Stimulated activated CD4-positive, alpha-beta T cell treated with anti-CD3 and anti-CD28 coated beads, Interleukin-4, amount 100 ng/mL, for 4 hours (primary cell): ENCODE measurements around the gene TXNRD3.
"Not testable (repeated sequence)": the region's sequence is repeated elsewhere in the genome, so short reads cannot be mapped to it uniquely, and the experiment has no call there.

ENCODE experiments used
- DNase-seq, 2 experiments: peaks; one replicate each; pipeline ENCODE4 v3.0.0-alpha.2; 2020

Gene TXNRD3

GRCh38 chr3:126638790-126639189 lies 16.1 kb downstream of the TXNRD3 start:
- no peak for DNase-seq

DNA sequence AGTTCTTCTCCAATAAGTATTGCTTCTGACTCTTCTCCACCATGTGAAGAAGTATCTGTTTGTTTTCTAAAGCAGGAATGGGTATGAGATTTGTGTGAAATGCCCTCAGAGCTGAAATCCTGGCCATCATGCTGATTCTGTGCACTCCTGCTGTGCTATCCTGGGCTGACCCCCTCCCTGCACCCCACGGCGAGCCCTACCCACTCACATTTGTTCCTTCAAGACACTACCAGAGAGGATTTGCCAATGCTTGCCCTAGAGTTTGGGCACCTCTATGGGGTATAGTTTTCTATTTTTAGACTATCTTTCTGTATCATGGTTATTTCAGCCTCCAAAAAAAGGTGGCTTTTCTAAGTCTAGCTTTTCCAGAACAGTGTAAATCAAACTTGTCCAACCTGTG lies 18.5 kb downstream of the TXNRD3 start:
- DNase-seq: no peak

DNA sequence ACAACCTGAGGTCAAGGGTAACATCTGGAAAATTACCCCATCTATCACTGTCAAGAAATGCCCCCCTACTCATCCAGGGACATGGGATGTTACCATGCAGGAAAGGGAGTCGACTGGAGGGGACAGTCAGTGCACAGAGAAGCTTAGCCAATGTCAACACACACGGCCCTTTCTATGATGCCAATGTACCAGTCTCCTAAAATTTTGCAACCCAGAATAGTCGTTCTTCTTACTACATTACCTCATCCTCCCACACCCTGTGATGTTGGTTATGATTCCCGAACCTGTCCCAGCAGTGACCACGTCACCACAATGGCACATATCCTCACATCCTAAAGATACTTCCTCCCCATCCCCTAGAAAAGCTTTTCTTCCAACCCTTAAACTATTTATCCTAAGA lies 20.1 kb downstream of the TXNRD3 start:
- DNase-seq: no peak

- no peak for DNase-seq
Observed at GRCh38 chr3:126630020-126630419, 24.9 kb downstream of the TXNRD3 start.

DNA sequence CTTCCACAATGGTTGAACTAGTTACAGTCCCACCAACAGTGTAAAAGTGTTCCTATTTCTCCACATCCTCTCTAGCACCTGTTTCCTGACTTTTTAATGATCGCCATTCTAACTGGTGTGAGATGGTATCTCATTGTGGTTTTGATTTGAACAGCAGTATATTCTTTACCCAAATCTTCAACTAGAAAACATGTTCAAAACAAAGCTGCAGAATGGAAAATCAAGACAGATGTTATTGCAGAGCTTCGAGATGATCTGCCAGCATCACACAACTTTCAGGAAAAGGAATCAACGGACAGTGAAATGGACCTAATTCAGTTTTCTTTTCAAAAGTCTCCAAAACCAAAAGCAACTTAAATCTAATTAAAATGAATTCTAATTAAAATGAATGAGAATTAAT lies 29.2 kb downstream of the TXNRD3 start:
- DNase-seq: not testable (repeated sequence)

- DNase-seq: no peak
Observed at GRCh38 chr3:126622694-126623093, 32.2 kb downstream of the TXNRD3 start.

DNA sequence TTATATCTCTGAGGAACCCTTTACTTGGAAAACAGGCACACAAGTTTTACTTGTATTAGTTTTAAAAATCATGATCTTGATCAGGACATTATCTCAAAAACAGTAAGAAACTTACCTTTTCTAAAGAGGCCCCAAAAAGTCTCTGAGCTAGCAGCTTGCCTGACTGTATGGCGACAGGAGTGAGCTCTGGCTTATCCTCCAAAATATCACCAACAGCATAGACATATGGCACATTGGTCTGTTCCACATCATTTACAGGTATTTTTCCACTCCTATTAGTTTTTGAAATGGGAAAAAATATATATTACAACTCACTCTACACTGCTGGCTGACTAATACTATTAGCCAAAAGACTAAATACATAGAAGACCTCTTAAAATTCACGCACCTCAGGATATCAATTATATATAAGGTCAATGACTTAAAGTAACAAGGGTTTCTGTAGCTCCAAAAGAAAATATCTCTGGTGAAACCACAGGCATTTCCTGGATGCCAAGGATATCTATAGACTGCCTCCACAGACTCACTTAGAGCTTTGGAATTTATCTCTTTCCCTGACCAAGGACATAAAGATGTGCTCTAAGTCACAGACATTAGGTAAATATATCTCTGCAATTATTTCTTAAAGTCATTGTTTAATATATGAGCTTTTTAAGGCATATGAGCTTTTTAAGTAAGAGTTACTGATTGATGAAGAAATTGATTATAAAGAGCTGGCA lies 33.1 kb downstream of the TXNRD3 start:
- DNase-seq: no peak

GRCh38 chr3:126621171-126621570 lies 33.8 kb downstream of the TXNRD3 start:
- DNase-seq: no peak

GRCh38 chr3:126620738-126621137 lies 34.2 kb downstream of the TXNRD3 start:
- no peak for DNase-seq

DNA sequence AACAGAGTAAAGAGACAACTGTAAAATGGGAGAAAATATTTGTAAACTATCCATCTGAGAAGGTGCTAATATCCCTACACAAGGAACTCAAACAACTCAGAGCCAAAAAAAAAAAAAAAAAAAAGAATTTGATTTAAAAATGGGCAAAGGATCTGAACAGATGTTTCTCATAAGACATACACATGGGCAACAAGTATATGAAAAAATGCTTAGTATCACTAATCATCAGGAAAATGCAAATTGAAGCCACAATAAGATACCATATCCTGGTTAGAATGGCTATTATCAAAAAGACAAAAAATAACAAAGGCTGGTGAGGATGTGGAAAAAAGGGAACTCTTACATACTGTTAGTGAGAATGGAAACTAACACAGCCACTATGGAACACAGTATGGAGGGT lies 36.2 kb downstream of the TXNRD3 start:
- no peak for DNase-seq

DNA sequence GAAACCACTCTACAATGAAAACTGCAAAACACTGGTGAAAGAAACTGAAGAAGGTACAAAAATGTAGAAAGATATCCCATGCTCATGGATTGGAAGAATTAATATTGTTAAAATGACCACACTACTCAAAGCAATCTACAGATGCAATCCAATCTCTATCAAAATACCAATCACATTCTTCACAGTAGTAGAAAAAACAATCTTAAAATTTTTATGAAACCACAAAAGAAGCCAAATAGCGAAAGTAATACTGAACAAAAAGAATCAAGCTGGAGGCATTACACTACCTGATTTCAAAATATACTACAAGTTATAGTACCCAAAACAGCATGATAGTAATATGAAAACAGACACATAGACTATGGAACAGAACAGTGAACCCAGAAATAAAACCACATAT lies 36.9 kb downstream of the TXNRD3 start:
- no peak for DNase-seq

GRCh38 chr3:126617571-126617970 lies 37.4 kb downstream of the TXNRD3 start:
- DNase-seq: no peak

- DNase-seq: no peak
Observed at GRCh38 chr3:126616931-126617330, 38.0 kb downstream of the TXNRD3 start.

- DNase-seq: no peak
Observed at GRCh38 chr3:126613479-126614188, 41.3 kb downstream of the TXNRD3 start.

DNA sequence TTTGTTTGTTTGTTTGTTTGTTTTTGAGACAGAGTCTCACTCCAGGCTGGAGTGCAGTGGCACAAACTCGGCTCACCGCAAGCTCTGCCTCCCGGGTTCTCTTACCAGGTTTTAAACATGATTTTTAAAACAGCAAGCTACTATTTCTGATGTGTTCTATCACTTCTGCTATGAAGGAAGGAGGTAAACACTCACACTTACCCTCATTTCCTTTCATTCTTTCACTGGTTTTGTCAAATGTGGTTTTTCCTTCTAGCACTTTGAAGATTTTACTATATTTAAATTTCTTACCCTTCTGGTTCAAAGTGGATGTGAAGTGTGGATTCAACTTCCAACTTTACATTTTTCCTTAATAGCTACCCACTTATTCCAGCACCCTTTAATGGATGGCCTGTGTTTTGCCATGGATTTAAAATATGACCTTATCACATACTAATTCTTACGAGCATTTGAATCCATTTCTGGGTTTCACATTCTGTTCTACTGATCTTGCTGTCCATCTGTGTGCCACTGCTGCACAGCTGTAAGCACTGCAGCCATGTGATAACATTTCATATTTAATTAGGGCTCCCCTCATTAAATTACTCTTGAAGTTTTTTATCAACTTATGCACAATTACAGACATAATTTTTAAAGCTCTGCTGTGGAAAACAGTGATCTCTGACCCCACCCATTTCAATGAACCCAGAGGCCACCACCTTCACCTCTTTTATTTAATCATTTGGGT lies 42.3 kb downstream of the TXNRD3 start:
- DNase-seq: no peak

DNA sequence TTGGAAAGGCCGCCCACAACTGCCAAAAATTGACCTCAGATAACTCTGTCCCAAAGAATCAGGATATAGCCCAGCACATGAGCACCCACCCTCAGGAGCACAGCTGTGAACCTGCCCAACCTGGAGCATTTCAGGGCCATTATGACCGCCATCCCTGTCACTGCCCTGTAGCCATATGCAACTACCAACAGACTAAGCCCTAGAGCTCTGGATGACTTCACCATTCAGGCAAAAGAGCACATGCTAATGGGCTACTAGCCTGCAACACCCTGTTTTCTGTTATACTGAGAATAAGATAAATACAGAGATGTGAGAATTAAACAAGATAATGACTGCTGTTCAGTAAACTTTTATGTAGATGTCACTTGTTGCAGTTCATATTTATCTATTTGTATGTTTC lies 45.0 kb downstream of the TXNRD3 start:
- DNase-seq: no peak

DNA sequence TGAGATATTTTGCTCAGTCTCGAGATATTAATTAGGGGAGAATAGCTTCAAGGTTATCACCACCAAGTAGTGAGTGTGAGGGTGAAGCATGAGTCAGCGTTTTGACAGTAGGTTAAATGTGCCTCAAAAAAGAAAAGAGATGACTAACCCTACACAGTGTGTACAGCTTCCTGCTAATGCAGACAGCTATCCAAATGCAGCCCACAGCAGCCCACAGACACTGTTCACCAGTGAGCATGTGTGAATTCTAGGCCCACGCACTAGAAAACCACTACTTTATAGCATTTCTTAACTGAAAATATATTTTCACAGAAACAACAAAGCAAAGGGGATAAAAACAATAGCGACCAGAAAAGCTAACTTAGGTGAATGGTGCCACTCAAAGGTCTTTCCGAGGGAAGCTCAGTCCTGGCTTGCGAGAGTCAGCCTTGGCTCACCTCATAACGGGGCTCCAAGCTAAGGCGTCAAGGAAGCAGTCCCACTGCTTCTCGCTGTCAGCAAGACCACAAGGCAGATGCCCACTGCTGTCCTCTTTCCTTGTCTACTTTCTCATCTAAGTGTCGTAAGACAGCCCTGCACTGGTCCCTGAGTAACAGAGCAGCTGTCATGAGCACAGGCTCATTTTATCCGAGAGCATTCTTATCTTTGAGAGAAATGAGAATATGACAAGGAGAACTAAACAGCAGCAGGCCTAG lies 47.6 kb downstream of the TXNRD3 start:
- DNase-seq: peak in 1 of 2 experiments; percentile 14

GRCh38 chr3:126606001-126606400 lies 48.9 kb downstream of the TXNRD3 start:
- DNase-seq: no peak

DNA sequence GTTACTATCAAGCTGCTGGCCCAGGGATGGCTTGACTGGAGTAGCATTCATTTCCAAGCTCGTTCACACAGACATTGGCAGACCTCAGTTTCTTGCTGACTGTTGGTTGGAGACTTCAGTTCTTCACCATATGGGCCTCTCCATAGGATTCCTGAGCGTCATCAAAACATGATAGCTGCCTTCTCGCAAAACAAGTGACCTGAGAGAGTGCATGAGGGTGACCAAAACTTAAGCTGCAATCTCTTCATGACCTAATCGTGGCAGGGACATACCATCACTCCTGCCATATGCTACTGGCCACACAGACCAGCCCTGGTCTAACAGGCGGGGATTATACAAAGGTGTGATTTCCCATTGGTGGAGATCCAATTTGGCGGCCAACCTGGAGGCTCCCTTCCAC lies 50.2 kb downstream of the TXNRD3 start:
- DNase-seq: no peak

- DNase-seq: no peak
Observed at GRCh38 chr3:126599101-126599500, 55.8 kb downstream of the TXNRD3 start.

DNA sequence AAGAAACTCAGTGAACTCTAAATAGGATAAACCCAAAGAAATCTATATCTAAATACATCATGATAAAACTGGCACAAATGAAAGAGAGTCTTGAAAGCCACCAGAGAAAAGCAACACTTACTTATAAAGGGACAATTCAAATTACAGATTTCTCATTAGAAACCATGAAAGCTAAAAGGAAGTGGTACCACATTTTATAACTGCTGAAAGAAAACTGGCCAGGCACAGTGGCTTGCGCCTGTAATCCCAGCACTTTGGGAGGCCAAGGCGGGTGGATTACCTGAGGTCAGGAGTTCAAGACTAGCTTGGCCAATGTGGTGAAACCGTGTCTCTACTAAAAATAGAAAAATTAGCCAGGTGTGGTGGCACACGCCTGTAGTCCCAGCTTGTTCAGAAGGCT lies 59.4 kb downstream of the TXNRD3 start:
- DNase-seq: not testable (repeated sequence)

GRCh38 chr3:126591515-126591914 lies 63.4 kb downstream of the TXNRD3 start:
- DNase-seq: not testable (repeated sequence)

- no peak for DNase-seq
Observed at GRCh38 chr3:126582311-126582710, 72.6 kb downstream of the TXNRD3 start.
